Liver (tissue), 9 donors: Measurements from ENCODE around the gene CX3CR1. TPM values are rescaled to one million over a fixed set of nuclear protein-coding genes. Genes with fewer than 3 reads are reported as not detected.

ENCODE experiments used
- DNase-seq: peaks from one replicate; pipeline ENCODE4 v3.0.0-alpha.2; 2017; ENCODE audit warnings: low spot score
- H3K27ac ChIP-seq, 2 donors: one replicate each; pipeline ENCODE4 v1.7.0; 2013; ENCODE audit warnings: inconsistent platforms in 2 of 2, low read length in 2 of 2, control low read depth in 1 of 2, low read depth in 1 of 2, mild to moderate bottlenecking in 1 of 2
- H3K27me3 ChIP-seq, 4 donors: one replicate each; pipeline versions ENCODE4 v1.6.1 to v1.7.0; 2013; ENCODE audit warnings: low read length in 3 of 4, inconsistent platforms in 1 of 4, mild to moderate bottlenecking in 1 of 4, moderate library complexity in 1 of 4; ENCODE audit not compliant: control insufficient read depth in 4 of 4, insufficient read depth in 4 of 4
- H3K36me3 ChIP-seq, 4 donors: one replicate each; pipeline versions ENCODE4 v1.6.1 to v1.7.0; 2013; ENCODE audit warnings: low read length in 3 of 4, mild to moderate bottlenecking in 3 of 4, low read depth in 1 of 4, moderate library complexity in 1 of 4; ENCODE audit not compliant: control insufficient read depth in 4 of 4, insufficient read depth in 3 of 4
- H3K4me1 ChIP-seq, 4 donors: one replicate each; pipeline versions ENCODE4 v1.6.1 to v1.7.0; 2013; ENCODE audit warnings: low read length in 3 of 4, mild to moderate bottlenecking in 3 of 4, moderate library complexity in 1 of 4; ENCODE audit not compliant: control insufficient read depth in 4 of 4, insufficient read depth in 4 of 4
- H3K4me3 ChIP-seq, 3 donors: one replicate each; pipeline versions ENCODE4 v1.6.1 to v1.7.0; 2013; ENCODE audit warnings: low read length in 3 of 3, control low read depth in 1 of 3, low read depth in 1 of 3, mild to moderate bottlenecking in 1 of 3
- H3K9ac ChIP-seq, 2 donors: one replicate each; pipeline ENCODE4 v1.7.0; 2013; ENCODE audit warnings: low read length in 2 of 2, mild to moderate bottlenecking in 2 of 2, moderate library complexity in 2 of 2, control low read depth in 1 of 2, low read depth in 1 of 2
- H3K9me3 ChIP-seq, 4 donors: one replicate each; pipeline versions ENCODE4 v1.6.1 to v1.7.0; 2013; ENCODE audit warnings: low read length in 3 of 4; ENCODE audit not compliant: control insufficient read depth in 4 of 4
- ATF3 ChIP-seq: IDR thresholded peaks from 2 replicates; pipeline ENCODE4 v1.6.1; 2016; ENCODE audit warnings: antibody characterized with exemption
- CTCF ChIP-seq: fragments of 150-350 bp; IDR thresholded peaks from 2 replicates; pipeline ENCODE4 v1.5.1; 2017; ENCODE audit warnings: improper control_type of control experiment, low read depth, low read length; ENCODE audit not compliant: missing input control
- EGR1 ChIP-seq, 2 donors: IDR thresholded peaks; 2 replicates each; pipeline ENCODE4 v1.6.1; 2016 to 2018; ENCODE audit warnings: antibody characterized with exemption in 2 of 2, low read depth in 2 of 2
- FOXA1 ChIP-seq: IDR thresholded peaks from 2 replicates; pipeline ENCODE4 v1.6.1; 2016; ENCODE audit warnings: antibody characterized with exemption
- FOXA2 ChIP-seq: IDR thresholded peaks from 2 replicates; pipeline ENCODE4 v1.6.1; 2016; ENCODE audit warnings: antibody characterized with exemption
- GABPA ChIP-seq, 2 donors: IDR thresholded peaks in 1 of 2; conservative IDR thresholded peaks in 1 of 2; 2 replicates each; pipeline ENCODE4 v1.6.1; 2016; ENCODE audit warnings: antibody characterized with exemption in 2 of 2, mild to moderate bottlenecking in 1 of 2, moderate library complexity in 1 of 2
- HNF4G ChIP-seq: IDR thresholded peaks from 2 replicates; pipeline ENCODE4 v1.6.1; 2016; ENCODE audit warnings: antibody characterized with exemption
- MAX ChIP-seq: IDR thresholded peaks from 2 replicates; pipeline ENCODE4 v1.6.1; 2016; ENCODE audit warnings: antibody characterized with exemption
- NR2F2 ChIP-seq: IDR thresholded peaks from 2 replicates; pipeline ENCODE4 v1.6.1; 2016; ENCODE audit warnings: antibody characterized with exemption
- RAD21 ChIP-seq, 2 donors: IDR thresholded peaks; 2 replicates each; pipeline ENCODE4 v1.6.1; 2016; ENCODE audit warnings: antibody characterized with exemption in 2 of 2, mild to moderate bottlenecking in 2 of 2
- REST ChIP-seq: IDR thresholded peaks from 2 replicates; pipeline ENCODE4 v1.6.1; 2016; ENCODE audit warnings: antibody characterized with exemption, mild to moderate bottlenecking
- RXRA ChIP-seq, 2 donors: IDR thresholded peaks; 2 replicates each; pipeline ENCODE4 v1.6.1; 2017 to 2018; ENCODE audit warnings: antibody characterized with exemption in 2 of 2, mild to moderate bottlenecking in 1 of 2
- SP1 ChIP-seq: IDR thresholded peaks from 2 replicates; pipeline ENCODE4 v1.6.1; 2018; ENCODE audit warnings: antibody characterized with exemption, mild to moderate bottlenecking
- YY1 ChIP-seq: IDR thresholded peaks from 2 replicates; pipeline ENCODE4 v1.6.1; 2016; ENCODE audit warnings: antibody characterized with exemption, mild to moderate bottlenecking
- ZBTB33 ChIP-seq: IDR thresholded peaks from 2 replicates; pipeline ENCODE4 v1.6.1; 2016; ENCODE audit warnings: antibody characterized with exemption
- WGBS: extraction: QIAGEN DNeasy Blood & Tissue Kit; methylation state at CpG from one replicate; pipeline ENCODE4 v1.1.7; 2013; 5-methylcytosine and 5-hydroxymethylcytosine counted together
- polyA plus RNA-seq, 2 donors: library from polyadenylated mRNA; stranded (reverse) in 1 of 2; unstranded in 1 of 2; fragments of 200-250 nt in 1 of 2; fragments of >200 nt in 1 of 2; fragmentation: Nextera tagmentation in 1 of 2; extraction: Ambion mirVana in 1 of 2; gene quantifications; one replicate each; pipeline versions ENCODE4 v1.2.1 to v1.2.3, GENCODE V29; 2013 to 2015
- total RNA-seq, 2 donors: library from RNA; depleted of rRNA; stranded (reverse); fragments of >200 nt; gene quantifications; one replicate each; pipeline ENCODE4 v1.2.3, GENCODE V29; 2014
- donor health status: healthy.
- donor health status: healthy.
- donor health status: healthy.
- donor health status: healthy.
- donor health status: healthy.

Gene CX3CR1
- total and polyA plus RNA-seq, 4 donors, result 0.33 to 1.9 (median 0.55) TPM

- WGBS, result 94% methylated on average over 2 of the region's 2 CpGs
- no peaks in the 10 kb centered on the region for H3K36me3 ChIP-seq
- TF ChIP-seq EGR1 (IDR thresholded peaks at IDR 0.05; ENCODE audit: low read depth in 2 of 2) (no peak), MAX (no peak), REST (no peak), GABPA (IDR thresholded peaks at IDR 0.05 in 1 of 2, conservative IDR thresholded peaks at IDR 0.05 in 1 of 2) (no peak), FOXA1 (no peak), NR2F2 (no peak), ATF3 (no peak), RAD21 (IDR thresholded peaks at IDR 0.05) (no peak), YY1 (no peak), CTCF (no peak), RXRA (IDR thresholded peaks at IDR 0.05) (no peak)
- no peaks in the 10 kb centered on the region for H3K27me3 ChIP-seq
- no peak overlapping the region for H3K4me3 ChIP-seq
- no peaks in the 10 kb centered on the region for H3K9me3 ChIP-seq
- H3K27ac ChIP-seq, result no peak overlapping the region
- DNase-seq, result no peak
- H3K9ac ChIP-seq, result no peak overlapping the region
- no peaks in the 10 kb centered on the region for H3K4me1 ChIP-seq
These were observed 45.4 kb upstream of the CX3CR1 start for GRCh38 chr3:39325236-39325635.

GRCh38 chr3:39323494-39323893 lies 43.7 kb upstream of the CX3CR1 start:
- 92% methylated on average over 2 of the region's 2 CpGs for WGBS
- no peaks in the 10 kb centered on the region for H3K27me3 ChIP-seq
- H3K36me3 ChIP-seq, result no peaks in the 10 kb centered on the region
- TF ChIP-seq RAD21 (IDR thresholded peaks at IDR 0.05), result no peak
- no peak for TF ChIP-seq EGR1 (IDR thresholded peaks at IDR 0.05; ENCODE audit: low read depth in 2 of 2)
- no peak for TF ChIP-seq RXRA (IDR thresholded peaks at IDR 0.05)
- no peak for TF ChIP-seq HNF4G
- no peak for TF ChIP-seq ATF3
- TF ChIP-seq ZBTB33, result no peak
- no peak for TF ChIP-seq FOXA2
- TF ChIP-seq YY1, result no peak
- TF ChIP-seq SP1, result no peak
- TF ChIP-seq MAX, result no peak
- TF ChIP-seq REST, result no peak
- no peak for TF ChIP-seq FOXA1
- H3K9me3 ChIP-seq, result no peaks in the 10 kb centered on the region
- no peak overlapping the region for H3K4me3 ChIP-seq
- H3K9ac ChIP-seq, result no peak overlapping the region
- no peak for DNase-seq
- H3K4me1 ChIP-seq, result peaks cover 0 to under 1% (median 0%) of the 10 kb centered on the region in 4 donors
- H3K27ac ChIP-seq, result no peak overlapping the region
